Endodermal cell (in vitro differentiated cells): ENCODE results near the gene SELENOH. TPM values are rescaled to one million over a fixed set of nuclear protein-coding genes. Genes with fewer than 3 reads are reported as not detected.
"Not testable (repeated sequence)": the region's sequence is repeated elsewhere in the genome, so short reads cannot be mapped to it uniquely, and the experiment has no call there.

Source experiments
- DNase-seq: peaks from one replicate; pipeline ENCODE4 v3.0.0-alpha.2; 2017
- H3K27ac ChIP-seq: 2 replicates; pipeline ENCODE4 v1.5.1; 2013; ENCODE audit warnings: mild to moderate bottlenecking, low read depth, low read length, moderate library complexity
- H3K27me3 ChIP-seq: 2 replicates; pipeline ENCODE4 v1.6.1; 2013; ENCODE audit warnings: mild to moderate bottlenecking, low read length, moderate library complexity; ENCODE audit not compliant: insufficient read depth, control insufficient read depth, poor library complexity, severe bottlenecking
- H3K36me3 ChIP-seq: 2 replicates; pipeline ENCODE4 v1.7.0; 2013; ENCODE audit warnings: mild to moderate bottlenecking, low read length, moderate library complexity; ENCODE audit not compliant: control insufficient read depth, insufficient read depth
- H3K4me1 ChIP-seq: one replicate; pipeline ENCODE4 v1.7.0; 2013; ENCODE audit warnings: low read length; ENCODE audit not compliant: control insufficient read depth, insufficient read depth
- H3K4me3 ChIP-seq: 2 replicates; pipeline ENCODE4 v1.5.1; 2013; ENCODE audit warnings: mild to moderate bottlenecking, low read length, moderate library complexity
- H3K9ac ChIP-seq: 2 replicates; pipeline ENCODE4 v1.6.1; 2013; ENCODE audit warnings: mild to moderate bottlenecking, low read length, moderate library complexity; ENCODE audit not compliant: poor library complexity, severe bottlenecking; ENCODE audit errors: extremely low read depth
- H3K9me3 ChIP-seq: 2 replicates; pipeline ENCODE4 v1.6.1; 2013; ENCODE audit warnings: mild to moderate bottlenecking, low read length, moderate library complexity; ENCODE audit not compliant: control insufficient read depth
- H3K27ac Mint-ChIP-seq: 2 replicates; pipeline ENCODE4 v1.8.0; 2020; ENCODE audit warnings: mixed read lengths
- H3K27me3 Mint-ChIP-seq: 2 replicates; pipeline ENCODE4 v1.8.0; 2021; ENCODE audit warnings: mild to moderate bottlenecking, mixed read lengths; ENCODE audit not compliant: insufficient read depth
- H3K36me3 Mint-ChIP-seq: 2 replicates; pipeline ENCODE4 v1.8.0; 2020; ENCODE audit warnings: low read depth, mixed read lengths
- H3K4me1 Mint-ChIP-seq: 2 replicates; pipeline ENCODE4 v1.8.0; 2020; ENCODE audit warnings: mixed read lengths
- H3K4me3 Mint-ChIP-seq: 2 replicates; pipeline ENCODE4 v1.8.0; 2020; ENCODE audit warnings: mild to moderate bottlenecking, moderate library complexity, mixed read lengths
- H3K9me3 Mint-ChIP-seq: 2 replicates; pipeline ENCODE4 v1.8.0; 2020; ENCODE audit warnings: mild to moderate bottlenecking, mixed read lengths
- CTCF ChIP-seq: fragments of 200-600 bp; sonication (generic); conservative IDR thresholded peaks from 2 replicates; pipeline ENCODE4 v1.5.0; 2021; ENCODE audit warnings: antibody characterized with exemption, mild to moderate bottlenecking
- WGBS, 2 experiments: methylation state at CpG; one replicate each; pipeline versions ENCODE4 v1.1.5 to v1.1.7; 2013; ENCODE audit warnings: missing lambda C conversion rate in 2 of 2, mixed read lengths in 1 of 2; ENCODE audit not compliant: insufficient coverage in 1 of 2, insufficient read length in 1 of 2; 5-methylcytosine and 5-hydroxymethylcytosine counted together
- total RNA-seq, 2 donors: library from RNA; stranded (reverse); fragmentation: NEBNext Ultra II Directional in 1 of 2; extraction: Animal tissue kit (Norgen Biotek cat#: 25700) in 1 of 2; gene quantifications; 2 replicates in 1 of 2; 3 replicates in 1 of 2; pipeline ENCODE4 v1.2.1, GENCODE V29; 2021

SELENOH gene
- total RNA-seq, 2 donors from 2014 or later = 213 to 226 TPM

- Mint-ChIP-seq H3K36me3 (peaks cover 31% of the 10 kb centered on the region), H3K27ac (peak overlapping the region; percentile 99), H3K27me3 (no peaks in the 10 kb centered on the region), H3K4me1 (peaks cover 16% of the 10 kb centered on the region), H3K4me3 (peak overlapping the region; percentile 98), H3K9me3 (peaks cover 24% of the 10 kb centered on the region)
- H3K9me3 ChIP-seq = peaks cover 16% of the 10 kb centered on the region
- H3K27ac ChIP-seq = no peak overlapping the region
- H3K9ac ChIP-seq = peak overlapping the region; percentile 91
- WGBS, 2 experiments = 100% methylated on average over 2 of the region's 2 CpGs
- H3K27me3 ChIP-seq = no peaks in the 10 kb centered on the region
- H3K36me3 ChIP-seq = peaks cover 18% of the 10 kb centered on the region
- peaks cover 3% of the 10 kb centered on the region for H3K4me1 ChIP-seq
- no peak for DNase-seq
- peak overlapping the region; percentile 100 for H3K4me3 ChIP-seq
- TF ChIP-seq CTCF = no peak
Measured at GRCh38 chr11:57713835-57714234, 27.5 kb upstream of the SELENOH start.

GRCh38 chr11:57716726-57717125, 24.6 kb upstream of the SELENOH start:
- H3K27me3 Mint-ChIP-seq, H3K9ac ChIP-seq, H3K4me1 ChIP-seq, DNase-seq, H3K27me3 ChIP-seq, H3K27ac ChIP-seq, H3K4me3 ChIP-seq, H3K27ac Mint-ChIP-seq, H3K4me3 Mint-ChIP-seq: not testable (repeated sequence)
- Mint-ChIP-seq H3K9me3 (peaks cover 24% of the 10 kb centered on the region), H3K4me1 (peaks cover 12% of the 10 kb centered on the region), H3K36me3 (peaks cover 42% of the 10 kb centered on the region)
- Histone ChIP-seq H3K9me3 (peaks cover 16% of the 10 kb centered on the region), H3K36me3 (peaks cover 33% of the 10 kb centered on the region)
- WGBS, 2 experiments = 96% methylated on average over 10 of the region's 34 CpGs; no CpG with 5 or more reads in 1 of the 2 experiments

- no peaks in the 10 kb centered on the region for H3K4me1 ChIP-seq
- DNase-seq = no peak
- H3K4me3 Mint-ChIP-seq = no peak overlapping the region
- H3K9me3 Mint-ChIP-seq = no peaks in the 10 kb centered on the region
- H3K27me3 Mint-ChIP-seq = no peaks in the 10 kb centered on the region
- no peaks in the 10 kb centered on the region for H3K27me3 ChIP-seq
- WGBS, 2 experiments = 95% methylated on average over 2 of the region's 2 CpGs; no CpG with 5 or more reads in 1 of the 2 experiments
- TF ChIP-seq CTCF = no peak
- H3K27ac Mint-ChIP-seq = no peak overlapping the region
- no peaks in the 10 kb centered on the region for H3K9me3 ChIP-seq
- peaks cover 22% of the 10 kb centered on the region for H3K36me3 ChIP-seq
- peaks cover 19% of the 10 kb centered on the region for H3K4me1 Mint-ChIP-seq
- no peak overlapping the region for H3K4me3 ChIP-seq
- no peak overlapping the region for H3K27ac ChIP-seq
- no peak overlapping the region for H3K9ac ChIP-seq
- peaks cover 12% of the 10 kb centered on the region for H3K36me3 Mint-ChIP-seq
Measured at GRCh38 chr11:57727185-57727584, 14.1 kb upstream of the SELENOH start.

GRCh38 chr11:57728829-57729228, 12.5 kb upstream of the SELENOH start:
- H3K4me1 Mint-ChIP-seq = peaks cover 19% of the 10 kb centered on the region
- H3K36me3 Mint-ChIP-seq = peaks cover 12% of the 10 kb centered on the region
- TF ChIP-seq CTCF = no peak
- Histone ChIP-seq H3K27me3 (no peaks in the 10 kb centered on the region), H3K4me3 (no peak overlapping the region), H3K9me3 (no peaks in the 10 kb centered on the region), H3K36me3 (peaks cover 19% of the 10 kb centered on the region), H3K27ac (no peak overlapping the region), H3K9ac (no peak overlapping the region), H3K4me1 (no peaks in the 10 kb centered on the region)
- H3K4me3 Mint-ChIP-seq = no peak overlapping the region
- H3K27me3 Mint-ChIP-seq = no peaks in the 10 kb centered on the region
- WGBS, 2 experiments = 78 to 83% methylated on average over 3 to 7 of the region's 7 CpGs
- H3K27ac Mint-ChIP-seq = peak overlapping the region; percentile 77
- no peak for DNase-seq
- no peaks in the 10 kb centered on the region for H3K9me3 Mint-ChIP-seq
